ENCODE measurements around the gene SERP2. TPM values are rescaled to one million over a fixed set of nuclear protein-coding genes. Genes with fewer than 3 reads are reported as not detected.

Gene SERP2
- total and polyA plus RNA-seq, 9 of the 15 experiments (the other 6 are each of a cell fraction or from before 2014, with no cell fraction given) = 0.13 TPM; not detected in 8

GRCh38 chr13:44386913-44387556, 13.4 kb downstream of the SERP2 start (continued):
- TF ChIP-seq ZNF318 (IDR thresholded peaks at IDR 0.05; ENCODE audit: borderline replicate concordance in 1 of 2, low read depth in 1 of 2) (no peak), KHSRP (IDR thresholded peaks at IDR 0.05) (no peak), BRD4 (IDR thresholded peaks at IDR 0.05) (no peak), NR0B1 (IDR thresholded peaks at IDR 0.05; ENCODE audit: partially characterized antibody) (no peak), MECOM (CRISPR knock-in tag; IDR thresholded peaks at IDR 0.05) (peak; percentile 78; the same call in 1 of the 2 replicates), GTF2E2 (tag; IDR thresholded peaks at IDR 0.05) (no peak), KLF13 (tag; IDR thresholded peaks at IDR 0.05; ENCODE audit: borderline replicate concordance, low read depth) (no peak), TAF7 (tag; IDR thresholded peaks at IDR 0.05) (no peak), ZBTB8A (IDR thresholded peaks at IDR 0.05; ENCODE audit: partially characterized antibody) (no peak), ZBTB2 (IDR thresholded peaks at IDR 0.05) (no peak), HDAC3 (IDR thresholded peaks at IDR 0.05; ENCODE audit: borderline replicate concordance, partially characterized antibody) (peak; percentile 60), U2AF1 (optimal IDR thresholded peaks at IDR 0.05; ENCODE audit: low read depth, low read length) (no peak), SRSF1 (IDR thresholded peaks at IDR 0.05; ENCODE audit: low read depth, low read length) (no peak), ZNF444 (CRISPR knock-in tag; IDR thresholded peaks at IDR 0.05) (no peak), KDM2B (CRISPR knock-in tag; IDR thresholded peaks at IDR 0.05) (no peak), NEUROD1 (IDR thresholded peaks at IDR 0.05; ENCODE audit: borderline replicate concordance, low read depth, low read length, partially characterized antibody) (no peak), LEF1 (IDR thresholded peaks at IDR 0.05) (no peak)

Measured in K562 (cell line).